AG04449 (cell line): ENCODE results near the gene ZBTB42.

Experiments
- CTCF ChIA-PET: fragments of 350-600 bp; formaldehyde crosslinking; extraction: SDS; loops from one replicate; lab custom pipeline; 2021; ENCODE audit warnings: antibody characterized with exemption; lab: Yijun Ruan, JAX
- POLR2A ChIA-PET: fragments of 400-600, 350-600 bp; formaldehyde crosslinking; extraction: SDS; loops from one replicate; lab custom pipeline; 2020; ENCODE audit warnings: antibody characterized with exemption, inconsistent platforms; lab: Yijun Ruan, JAX
- DNase-seq: peaks from one replicate; pipeline ENCODE4 v3.0.0-alpha.2; 2010; ENCODE audit warnings: low read depth, low spot score
- H3K4me3 ChIP-seq: 2 replicates; pipeline ENCODE4 v1.5.1; 2011; ENCODE audit warnings: low read depth, mild to moderate bottlenecking, control low read depth, low read length
- CTCF ChIP-seq: IDR thresholded peaks from one replicate; pipeline ENCODE4 v1.5.1; 2011; ENCODE audit warnings: mild to moderate bottlenecking, moderate library complexity, low read length, control low read depth, inconsistent platforms; ENCODE audit not compliant: insufficient read depth; ENCODE audit errors: missing control alignments

Gene ZBTB42

DNA sequence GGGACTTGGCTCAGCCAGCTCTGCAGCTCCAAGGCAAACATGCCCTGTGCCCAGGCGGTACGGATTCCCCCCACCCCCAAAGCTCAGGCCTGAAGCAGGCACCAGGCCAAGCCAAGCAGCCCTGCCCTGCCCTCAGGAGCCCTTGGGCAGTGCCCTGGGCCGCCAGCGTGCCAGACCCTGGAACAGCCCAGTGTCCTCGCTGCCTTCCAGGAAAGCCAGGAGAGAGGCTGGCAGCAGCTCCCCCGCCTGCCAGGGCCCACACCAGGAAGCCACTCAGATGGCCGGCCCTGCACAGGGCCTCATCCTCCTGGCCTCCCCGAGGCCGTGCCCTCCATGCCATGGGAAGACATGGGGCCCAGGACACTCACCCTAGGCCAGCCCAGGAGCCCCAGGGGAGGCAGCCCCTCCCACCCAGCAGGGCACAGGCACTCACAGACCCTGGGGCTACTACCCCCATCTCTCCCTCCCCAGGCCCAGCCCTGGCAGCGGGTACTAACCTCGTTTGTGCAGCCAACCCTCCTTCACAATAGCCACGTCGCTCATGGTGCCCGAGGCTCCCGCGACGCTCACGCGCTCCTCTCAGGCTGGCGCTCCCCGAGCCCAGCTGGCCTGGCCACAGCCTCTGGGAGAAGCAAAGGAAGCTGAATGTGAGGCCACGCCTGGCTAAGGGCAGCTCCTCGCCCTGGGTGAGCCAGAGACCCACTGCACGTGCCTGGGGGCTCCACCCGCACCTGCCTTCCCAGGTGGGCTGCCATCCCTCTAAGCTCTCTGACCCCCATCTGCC, 8.6 kb upstream of the ZBTB42 start:
- POLR2A ChIA-PET: interaction anchor here (1.2 kb wide), 1 partner anchor 9 kb away, joined by 4 read pairs; the partner anchor contains the start of gene ZBTB42
- TF ChIP-seq CTCF: no peak
- CTCF ChIA-PET: interaction anchor here (0.7 to 7.9 kb wide), 6 partner anchors 9 to 69 kb away, joined by 3 to 52 read pairs (median 4); partner anchors contain the start of gene ZBTB42
- no peak for DNase-seq
- no peak overlapping the region for H3K4me3 ChIP-seq

DNA sequence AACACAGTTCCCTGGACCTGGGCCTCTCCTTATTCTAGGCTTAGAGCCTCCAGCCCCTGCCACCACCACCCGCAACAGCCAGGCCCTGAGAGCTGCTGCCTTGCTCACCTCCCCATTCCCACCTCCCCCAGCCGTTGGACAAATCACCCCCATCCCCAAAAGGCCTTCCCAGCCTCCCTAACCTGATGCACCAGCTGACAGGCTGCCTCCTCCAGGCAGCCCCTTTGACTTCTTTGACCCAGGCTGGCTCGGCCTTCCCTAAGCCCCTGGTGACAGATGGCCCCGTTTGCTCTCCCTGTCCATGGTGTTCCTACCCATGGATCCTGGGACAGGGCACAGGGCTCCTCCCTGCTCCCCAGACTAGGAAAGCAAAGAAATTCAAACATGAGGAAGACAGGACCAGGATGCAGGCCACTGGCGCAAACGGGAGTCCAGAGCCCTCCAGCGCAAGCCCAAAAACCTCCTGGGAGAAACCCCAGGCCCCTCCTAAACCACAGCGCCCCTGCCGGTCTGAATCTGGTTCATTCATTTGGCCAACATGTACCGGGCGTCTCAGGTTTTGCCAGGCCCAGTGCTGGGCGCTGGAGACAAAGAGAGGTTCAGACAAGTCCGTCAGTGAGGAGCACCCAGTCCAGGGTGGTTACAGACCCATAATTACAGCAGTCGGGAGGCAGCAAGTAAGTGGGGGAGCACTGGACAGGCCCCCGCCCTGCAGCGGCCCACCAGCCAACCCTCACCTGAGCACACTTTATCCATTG, 7.8 kb upstream of the ZBTB42 start:
- TF ChIP-seq CTCF: no peak
- no peak overlapping the region; the same call in 1 of the 2 replicates for H3K4me3 ChIP-seq
- POLR2A ChIA-PET: no interaction called here
- DNase-seq: no peak
- CTCF ChIA-PET: interaction anchor here (1.0 to 7.9 kb wide), 5 partner anchors 23 to 34 kb away, joined by 3 to 52 read pairs (median 4); no protein-coding TSS in a partner anchor

DNA sequence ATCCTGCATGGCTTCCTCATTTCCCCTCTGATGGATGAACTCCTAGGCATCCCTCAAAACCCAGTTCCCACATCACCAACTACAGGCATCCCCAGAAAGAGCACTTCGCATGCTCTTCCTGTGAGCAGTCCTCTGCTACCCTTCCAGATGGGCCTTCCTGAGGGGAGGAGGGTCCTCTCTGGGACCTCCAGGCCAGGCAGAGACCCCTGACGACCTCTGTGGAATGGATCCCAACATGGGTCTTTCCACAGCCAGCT, 7.3 kb upstream of the ZBTB42 start:
- POLR2A ChIA-PET: no interaction called here
- peak overlapping the region; percentile 70 for H3K4me3 ChIP-seq

DNA sequence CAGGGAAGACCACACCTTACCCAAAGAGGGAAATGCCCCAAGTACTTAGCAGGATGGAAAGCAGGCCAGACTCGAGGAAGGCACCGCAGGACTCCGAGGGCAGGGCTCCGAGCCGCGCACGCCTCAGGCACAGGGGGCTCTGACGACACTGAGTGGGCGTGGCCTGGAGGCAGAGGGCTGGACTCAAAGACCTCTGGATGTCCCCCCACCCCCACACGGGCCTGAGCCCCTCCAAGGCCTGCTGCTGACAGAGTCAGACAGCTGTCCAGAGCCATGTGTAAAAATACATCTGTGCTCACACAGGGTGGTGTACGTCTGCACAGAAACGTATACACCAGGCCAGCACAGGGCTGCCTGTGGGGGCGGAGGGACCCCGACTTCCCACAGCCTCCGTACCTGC, 6.8 kb upstream of the ZBTB42 start:
- ChIA-PET POLR2A (interaction anchor here (1.1 kb wide), 1 partner anchor 25 kb away, joined by 3 read pairs; no protein-coding TSS in a partner anchor), CTCF (interaction anchor here (0.7 to 7.9 kb wide), 5 partner anchors 9 to 252 kb away, joined by 3 to 52 read pairs (median 4); no protein-coding TSS in a partner anchor)
- no peak for DNase-seq
- H3K4me3 ChIP-seq: peak overlapping the region; percentile 70
- no peak for TF ChIP-seq CTCF

More for the DNA sequence above, 7.3 kb upstream of the ZBTB42 start:
- CTCF ChIA-PET: interaction anchor here (1.0 to 7.9 kb wide), 4 partner anchors 9 to 33 kb away, joined by 3 to 52 read pairs (median 6); no protein-coding TSS in a partner anchor
- TF ChIP-seq CTCF: no peak
- DNase-seq: no peak

GRCh38 chr14:104794631-104794992, 6.3 kb upstream of the ZBTB42 start:
- CTCF ChIA-PET: interaction anchor here (0.7 to 7.9 kb wide), 5 partner anchors 10 to 251 kb away, joined by 3 to 52 read pairs (median 4); no protein-coding TSS in a partner anchor
- TF ChIP-seq CTCF: no peak

More at GRCh38 chr14:104794631-104794992, 6.3 kb upstream of the ZBTB42 start:
- peak overlapping the region; percentile 70 for H3K4me3 ChIP-seq
- POLR2A ChIA-PET: interaction anchor here (1.1 kb wide), 1 partner anchor 24 kb away, joined by 3 read pairs; no protein-coding TSS in a partner anchor
- DNase-seq: no peak
